Spinal cord (tissue), 10 donors: ENCODE measurements around the gene SLC10A3. TPM values are rescaled to one million over a fixed set of nuclear protein-coding genes. Genes with fewer than 3 reads are reported as not detected.

ENCODE experiments used
- DNase-seq, 6 donors: peaks; one replicate each; pipeline versions ENCODE4 v3.0.0 to v3.0.0-alpha.2; 2013 to 2015; ENCODE audit warnings: low spot score in 6 of 6, low read depth in 4 of 6
- H3K27ac ChIP-seq: one replicate; pipeline ENCODE4 v1.5.1; 2013; ENCODE audit warnings: low read depth, low read length, control low read depth
- H3K27me3 ChIP-seq: one replicate; pipeline ENCODE4 v1.6.1; 2013; ENCODE audit warnings: low read length; ENCODE audit not compliant: control insufficient read depth, insufficient read depth
- H3K36me3 ChIP-seq: one replicate; pipeline ENCODE4 v1.6.1; 2013; ENCODE audit warnings: low read length; ENCODE audit not compliant: control insufficient read depth, insufficient read depth
- H3K4me1 ChIP-seq: one replicate; pipeline ENCODE4 v1.6.1; 2013; ENCODE audit warnings: low read length; ENCODE audit not compliant: control insufficient read depth, insufficient read depth
- H3K4me3 ChIP-seq: one replicate; pipeline ENCODE4 v1.5.1; 2013; ENCODE audit warnings: low read depth, low read length, control low read depth
- H3K9me3 ChIP-seq: one replicate; pipeline ENCODE4 v1.6.1; 2013; ENCODE audit warnings: low read length; ENCODE audit not compliant: control insufficient read depth, insufficient read depth
- WGBS: methylation state at CpG from one replicate; pipeline ENCODE4 v1.1.5; 2013; ENCODE audit warnings: missing lambda C conversion rate; ENCODE audit not compliant: insufficient coverage; 5-methylcytosine and 5-hydroxymethylcytosine counted together
- polyA plus RNA-seq, 2 donors: library from polyadenylated mRNA; unstranded; fragments of 120-200 nt; gene quantifications; one replicate each; pipeline ENCODE4 v1.2.1, GENCODE V29; 2013; ENCODE audit not compliant: insufficient read length in 2 of 2
- total RNA-seq, 2 donors: library from RNA; depleted of rRNA in 1 of 2; stranded (reverse); fragments of 120-200 nt in 1 of 2; fragments of >200 nt in 1 of 2; gene quantifications; one replicate each; pipeline versions ENCODE4 v1.2.3 to v1.2.4, GENCODE V29; 2013 to 2014
- donor health status: healthy.

The SLC10A3 gene
- total and polyA plus RNA-seq, 4 donors: 4.9 to 13.9 (median 9.3) TPM

GRCh38 chrX:154468217-154468616 lies 22.2 kb downstream of the SLC10A3 start:
- Histone ChIP-seq H3K4me3 (no peak overlapping the region), H3K9me3 (no peaks in the 10 kb centered on the region), H3K27me3 (no peaks in the 10 kb centered on the region), H3K27ac (no peak overlapping the region), H3K36me3 (peaks cover 100% of the 10 kb centered on the region), H3K4me1 (no peaks in the 10 kb centered on the region)
- DNase-seq: no peak
- WGBS: 92% methylated on average over 22 of the region's 23 CpGs

DNA sequence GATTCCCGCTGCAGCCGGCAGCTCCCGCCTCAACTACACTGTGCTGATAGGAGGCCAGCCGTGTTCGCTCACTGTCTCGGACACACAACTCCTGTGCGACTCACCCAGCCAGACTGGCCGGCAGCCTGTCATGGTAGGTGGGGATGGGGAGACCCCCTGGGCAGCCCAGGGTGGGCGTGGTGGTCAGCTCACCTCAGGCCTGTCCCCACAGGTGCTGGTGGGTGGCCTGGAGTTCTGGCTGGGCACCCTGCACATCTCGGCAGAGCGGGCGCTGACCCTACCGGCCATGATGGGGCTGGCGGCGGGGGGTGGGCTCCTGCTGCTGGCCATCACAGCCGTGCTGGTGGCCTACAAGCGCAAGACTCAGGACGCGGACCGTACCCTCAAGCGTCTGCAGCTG lies 22.9 kb downstream of the SLC10A3 start:
- no peak for DNase-seq
- no peaks in the 10 kb centered on the region for H3K4me1 ChIP-seq
- H3K27ac ChIP-seq: no peak overlapping the region
- no peak overlapping the region for H3K4me3 ChIP-seq
- no peaks in the 10 kb centered on the region for H3K27me3 ChIP-seq
- WGBS: 93% methylated on average over 19 of the region's 21 CpGs
- peaks cover 100% of the 10 kb centered on the region for H3K36me3 ChIP-seq
- H3K9me3 ChIP-seq: no peaks in the 10 kb centered on the region

DNA sequence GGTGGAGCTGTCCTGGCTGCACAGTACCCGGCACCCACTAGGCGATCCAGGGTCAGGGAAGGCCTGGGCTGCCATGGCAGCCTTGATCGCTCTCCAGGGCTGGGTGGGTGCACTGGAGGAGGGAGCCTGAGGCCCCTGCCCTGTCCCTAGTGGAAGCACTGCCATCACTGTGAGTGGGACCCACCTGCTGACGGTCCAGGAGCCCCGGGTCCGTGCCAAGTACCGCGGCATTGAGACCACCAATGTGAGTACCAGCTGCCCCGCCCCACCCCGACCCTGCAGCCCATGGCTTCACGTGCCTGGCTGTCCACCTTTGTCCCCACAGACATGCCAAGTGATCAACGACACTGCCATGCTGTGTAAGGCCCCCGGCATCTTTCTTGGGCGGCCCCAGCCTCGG lies 23.5 kb downstream of the SLC10A3 start:
- H3K36me3 ChIP-seq: peaks cover 100% of the 10 kb centered on the region
- WGBS: 87% methylated on average over 15 of the region's 15 CpGs
- H3K27ac ChIP-seq: no peak overlapping the region
- DNase-seq: no peak
- H3K4me1 ChIP-seq: peaks cover 4% of the 10 kb centered on the region
- no peaks in the 10 kb centered on the region for H3K27me3 ChIP-seq
- H3K9me3 ChIP-seq: no peaks in the 10 kb centered on the region
- no peak overlapping the region for H3K4me3 ChIP-seq

GRCh38 chrX:154466036-154466435 lies 24.4 kb downstream of the SLC10A3 start:
- no peaks in the 10 kb centered on the region for H3K27me3 ChIP-seq
- DNase-seq: no peak
- H3K36me3 ChIP-seq: peaks cover 100% of the 10 kb centered on the region
- WGBS: 92% methylated on average over 32 of the region's 32 CpGs
- H3K4me3 ChIP-seq: no peak overlapping the region
- no peaks in the 10 kb centered on the region for H3K9me3 ChIP-seq
- peaks cover 13% of the 10 kb centered on the region for H3K4me1 ChIP-seq
- H3K27ac ChIP-seq: no peak overlapping the region

DNA sequence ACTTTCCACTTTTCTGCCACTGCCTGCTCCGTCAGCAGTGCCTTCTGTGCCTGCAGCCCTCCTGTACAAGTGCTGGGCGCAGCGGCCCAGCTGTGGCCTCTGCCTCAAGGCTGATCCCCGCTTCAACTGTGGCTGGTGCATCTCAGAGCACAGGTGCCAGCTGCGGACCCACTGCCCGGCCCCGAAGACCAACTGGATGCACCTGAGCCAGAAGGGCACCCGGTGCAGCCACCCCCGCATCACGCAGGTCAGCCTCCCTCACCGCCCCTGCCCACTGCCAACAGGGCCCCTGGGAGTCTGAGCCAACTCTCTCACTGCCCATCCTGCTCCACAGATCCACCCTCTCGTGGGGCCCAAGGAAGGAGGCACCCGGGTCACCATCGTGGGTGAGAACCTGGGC lies 24.8 kb downstream of the SLC10A3 start:
- Histone ChIP-seq H3K9me3 (no peaks in the 10 kb centered on the region), H3K27me3 (no peaks in the 10 kb centered on the region), H3K4me1 (peaks cover 17% of the 10 kb centered on the region), H3K4me3 (no peak overlapping the region), H3K27ac (no peak overlapping the region), H3K36me3 (peaks cover 100% of the 10 kb centered on the region)
- DNase-seq: no peak
- 93% methylated on average over 12 of the region's 14 CpGs for WGBS

DNA sequence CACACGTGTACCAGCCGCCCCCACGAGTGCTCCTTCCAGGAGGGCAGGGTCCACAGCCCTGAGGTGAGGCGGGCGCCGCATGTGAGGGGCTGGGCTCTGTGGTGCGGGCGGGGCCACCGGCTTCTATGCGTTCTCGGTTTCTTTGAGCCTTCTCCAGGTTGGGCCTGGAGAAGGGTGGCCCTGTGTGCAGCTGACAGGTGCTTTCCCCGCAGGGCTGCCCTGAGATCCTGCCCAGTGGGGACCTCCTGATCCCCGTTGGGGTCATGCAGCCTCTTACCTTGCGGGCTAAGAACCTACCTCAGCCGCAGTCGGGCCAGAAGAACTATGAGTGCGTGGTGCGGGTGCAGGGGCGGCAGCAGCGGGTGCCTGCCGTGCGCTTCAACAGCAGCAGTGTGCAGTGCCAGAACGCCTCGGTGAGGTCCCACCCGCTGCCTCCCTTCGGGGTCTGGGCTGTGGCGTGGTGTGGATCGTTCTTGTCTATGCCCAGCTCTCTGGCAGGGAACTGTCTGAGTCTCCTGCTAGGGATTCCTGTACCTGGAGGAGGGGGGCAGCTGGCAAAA lies 25.5 kb downstream of the SLC10A3 start:
- Histone ChIP-seq H3K27me3 (no peaks in the 10 kb centered on the region), H3K27ac (no peak overlapping the region), H3K4me3 (no peak overlapping the region), H3K36me3 (peaks cover 99% of the 10 kb centered on the region), H3K4me1 (peaks cover 24% of the 10 kb centered on the region), H3K9me3 (no peaks in the 10 kb centered on the region)
- WGBS: 95% methylated on average over 26 of the region's 28 CpGs
- no peak for DNase-seq

- H3K9me3 ChIP-seq: no peaks in the 10 kb centered on the region
Observed at GRCh38 chrX:154463611-154464220, 26.7 kb downstream of the SLC10A3 start.

DNA sequence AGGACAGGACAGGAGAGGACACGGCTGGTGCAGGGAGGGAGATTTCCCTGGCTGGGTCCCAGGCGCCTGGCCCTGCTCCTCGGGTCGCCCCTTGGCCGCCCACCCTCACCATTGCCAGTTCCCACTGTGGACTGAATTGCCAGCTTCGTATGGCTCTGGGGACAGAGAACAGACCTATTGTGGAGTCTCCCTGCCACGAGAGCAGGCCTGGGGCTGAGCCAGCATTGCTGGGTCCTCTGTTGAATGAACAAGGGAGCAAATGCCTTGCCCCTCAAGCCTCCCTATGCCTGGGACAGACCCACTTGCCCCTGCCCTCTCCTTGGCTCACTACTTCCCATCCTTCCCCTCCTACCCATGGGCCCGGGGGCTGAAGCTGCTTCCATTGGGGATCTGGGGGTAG lies 28.0 kb downstream of the SLC10A3 start:
- Histone ChIP-seq H3K36me3 (peaks cover 74% of the 10 kb centered on the region), H3K4me3 (no peak overlapping the region), H3K4me1 (peaks cover 32% of the 10 kb centered on the region), H3K27me3 (no peaks in the 10 kb centered on the region), H3K9me3 (no peaks in the 10 kb centered on the region), H3K27ac (no peak overlapping the region)
- WGBS: 69% methylated on average over 7 of the region's 8 CpGs
- DNase-seq: peak in 1 of 6 donors; percentile 44

More at GRCh38 chrX:154463611-154464220, 26.7 kb downstream of the SLC10A3 start:
- H3K27ac ChIP-seq: no peak overlapping the region
- H3K4me1 ChIP-seq: peaks cover 32% of the 10 kb centered on the region
- H3K36me3 ChIP-seq: peaks cover 87% of the 10 kb centered on the region
- H3K4me3 ChIP-seq: no peak overlapping the region
- WGBS: 92% methylated on average over 28 of the region's 36 CpGs
- no peak for DNase-seq
- H3K27me3 ChIP-seq: no peaks in the 10 kb centered on the region

- DNase-seq: peak in 1 of 6 donors; percentile 44
- Histone ChIP-seq H3K27ac (no peak overlapping the region), H3K36me3 (peaks cover 53% of the 10 kb centered on the region), H3K4me1 (peaks cover 32% of the 10 kb centered on the region), H3K27me3 (no peaks in the 10 kb centered on the region), H3K9me3 (no peaks in the 10 kb centered on the region), H3K4me3 (no peak overlapping the region)
- 76% methylated on average over 26 of the region's 26 CpGs for WGBS
Observed at GRCh38 chrX:154460326-154460725, 30.1 kb downstream of the SLC10A3 start.

DNA sequence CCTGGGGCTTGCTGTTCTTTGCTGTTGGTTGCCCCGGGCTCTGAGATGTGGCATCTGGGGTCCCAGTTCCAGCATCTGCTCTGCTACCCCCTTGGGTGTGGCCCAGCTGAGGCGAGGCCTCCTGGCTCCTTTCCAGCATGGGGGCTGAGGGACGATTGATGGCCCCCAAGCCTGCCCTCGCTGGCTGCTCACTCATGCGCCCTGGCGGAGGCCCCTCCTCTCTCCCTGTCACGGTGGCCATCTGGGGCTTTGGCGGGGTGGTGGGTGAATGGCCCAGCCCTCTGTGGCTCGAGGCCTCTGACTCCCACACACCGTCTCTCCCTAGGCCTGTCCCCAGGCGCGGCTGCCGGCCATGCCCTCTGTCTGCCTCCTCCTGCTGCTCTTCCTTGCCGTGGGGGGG lies 30.6 kb downstream of the SLC10A3 start:
- H3K27me3 ChIP-seq: no peaks in the 10 kb centered on the region
- no peaks in the 10 kb centered on the region for H3K9me3 ChIP-seq
- peak in 2 of 6 donors; percentile 21 to 28 for DNase-seq
- H3K36me3 ChIP-seq: peaks cover 48% of the 10 kb centered on the region
- H3K4me3 ChIP-seq: peak overlapping the region; percentile 67
- H3K27ac ChIP-seq: no peak overlapping the region
- 61% methylated on average over 11 of the region's 14 CpGs for WGBS
- H3K4me1 ChIP-seq: peaks cover 32% of the 10 kb centered on the region
